Mesothelial cell of epicardium (in vitro differentiated cells): Measurements from ENCODE around the gene NUP188. TPM values are rescaled to one million over a fixed set of nuclear protein-coding genes. Genes with fewer than 3 reads are reported as not detected.
A peak's percentile ranks its signal among the peaks of the same experiment; 100 is the strongest.
"Not testable (repeated sequence)": the region's sequence is repeated elsewhere in the genome, so short reads cannot be mapped to it uniquely, and the experiment has no call there.

Experiments
- DNase-seq, 2 experiments: peaks; one replicate each; pipeline ENCODE4 v3.0.0; 2021; ENCODE audit warnings: low spot score in 2 of 2; ENCODE audit not compliant: unreplicated experiment in 2 of 2
- H3K27ac Mint-ChIP-seq: 2 replicates; pipeline ENCODE4 v1.8.0; 2021; ENCODE audit warnings: mixed read lengths
- H3K27me3 Mint-ChIP-seq: 2 replicates; pipeline ENCODE4 v1.8.0; 2021; ENCODE audit warnings: low read depth, mixed read lengths
- H3K36me3 Mint-ChIP-seq: 2 replicates; pipeline ENCODE4 v1.8.0; 2021; ENCODE audit warnings: mixed read lengths
- H3K4me1 Mint-ChIP-seq: 2 replicates; pipeline ENCODE4 v1.8.0; 2021; ENCODE audit warnings: mixed read lengths
- H3K4me3 Mint-ChIP-seq: 2 replicates; pipeline ENCODE4 v1.8.0; 2021; ENCODE audit warnings: mild to moderate bottlenecking, moderate library complexity, mixed read lengths
- H3K9me3 Mint-ChIP-seq: 2 replicates; pipeline ENCODE4 v1.8.0; 2021; ENCODE audit warnings: mixed read lengths
- CTCF ChIP-seq: fragments of 200-600 bp; sonication (generic); IDR thresholded peaks from one replicate; pipeline ENCODE4 v1.5.0; 2021; ENCODE audit warnings: antibody characterized with exemption; ENCODE audit not compliant: unreplicated experiment
- total RNA-seq: library from RNA; stranded (reverse); gene quantifications from 3 replicates; pipeline ENCODE4 v1.2.1, GENCODE V29; 2021

NUP188 gene
- total RNA-seq, 1 donor from 2014 or later = 56.6 TPM

DNA sequence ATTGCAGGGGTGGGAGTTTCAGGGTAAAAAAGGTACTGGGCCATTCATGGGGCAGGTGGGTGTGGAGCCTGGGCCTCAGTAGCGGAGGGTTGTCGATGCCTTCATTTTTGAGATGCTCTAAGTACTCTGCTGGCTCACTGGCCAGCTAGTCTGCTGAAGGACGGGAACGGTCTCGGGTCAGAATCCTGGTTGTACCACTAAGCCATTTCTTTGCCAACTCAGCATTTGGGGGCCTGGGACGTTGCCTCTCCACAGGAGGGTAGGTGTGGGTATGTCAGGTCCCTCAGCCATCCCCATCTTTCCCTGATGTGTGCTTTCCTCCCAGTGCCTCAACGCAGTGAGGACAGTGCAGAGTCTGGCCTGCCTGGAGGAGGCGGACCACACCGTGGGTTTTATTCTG is 55.5 kb downstream of the NUP188 start:
- H3K27ac Mint-ChIP-seq = no peak overlapping the region

DNA sequence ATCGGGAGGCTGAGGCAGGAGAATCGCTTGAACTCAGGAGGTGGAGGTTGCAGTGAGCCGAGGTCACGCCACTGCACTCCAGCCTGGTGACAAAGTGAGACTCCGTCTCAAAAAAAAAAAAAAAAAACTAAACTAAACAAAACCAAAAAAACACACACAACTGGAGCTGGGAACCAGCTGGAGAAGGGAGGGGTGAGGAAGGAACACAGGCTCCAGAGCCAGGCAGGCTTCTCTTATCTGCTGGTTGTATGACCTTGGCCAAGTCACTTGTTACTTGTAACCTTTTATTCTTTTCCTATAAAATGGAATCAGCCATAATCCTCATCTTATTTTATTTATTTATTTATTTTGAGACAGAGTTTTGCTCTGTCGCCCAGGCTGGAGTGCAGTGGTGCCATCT is 56.7 kb downstream of the NUP188 start:
- H3K36me3 Mint-ChIP-seq = peaks cover 38% of the 10 kb centered on the region
- not testable (repeated sequence) for H3K4me1 Mint-ChIP-seq, H3K9me3 Mint-ChIP-seq, H3K27ac Mint-ChIP-seq, H3K27me3 Mint-ChIP-seq, DNase-seq, H3K4me3 Mint-ChIP-seq

More for the DNA sequence above, 55.5 kb downstream of the NUP188 start:
- no peak for TF ChIP-seq CTCF
- peaks cover 43% of the 10 kb centered on the region for H3K36me3 Mint-ChIP-seq
- peaks cover 6% of the 10 kb centered on the region for H3K4me1 Mint-ChIP-seq
- no peak overlapping the region for H3K4me3 Mint-ChIP-seq
- H3K9me3 Mint-ChIP-seq = no peaks in the 10 kb centered on the region
- no peaks in the 10 kb centered on the region for H3K27me3 Mint-ChIP-seq
- DNase-seq = no peak

DNA sequence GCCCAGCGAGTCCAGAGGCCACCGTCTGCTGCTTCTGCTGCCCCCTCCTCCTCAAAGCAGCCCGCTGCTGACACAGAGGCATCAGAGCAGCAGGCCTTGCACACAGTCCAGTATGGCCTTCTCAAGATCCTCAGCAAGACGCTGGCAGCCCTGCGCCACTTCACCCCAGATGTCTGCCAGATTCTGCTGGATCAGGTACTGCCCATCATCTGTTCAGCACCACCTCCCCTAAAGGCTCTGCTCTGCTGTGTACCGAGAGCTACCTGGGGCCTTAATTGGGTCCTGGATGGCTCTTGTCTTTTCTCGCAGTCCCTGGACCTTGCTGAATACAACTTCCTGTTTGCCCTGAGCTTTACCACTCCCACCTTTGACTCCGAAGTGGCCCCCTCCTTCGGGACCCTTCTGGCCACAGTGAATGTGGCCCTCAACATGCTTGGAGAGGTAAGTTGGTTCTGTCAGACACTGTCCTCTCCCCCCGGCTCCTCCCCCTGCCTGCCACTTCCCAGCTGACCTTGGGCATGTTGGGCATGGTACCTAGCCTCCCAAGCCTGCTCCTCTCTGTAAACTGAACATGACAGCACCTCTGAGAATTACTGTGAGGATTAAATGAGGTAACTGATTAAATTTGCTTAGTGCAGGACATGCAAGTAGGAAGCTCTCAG is 58.0 kb downstream of the NUP188 start:
- no peaks in the 10 kb centered on the region for H3K9me3 Mint-ChIP-seq
- DNase-seq = no peak
- no peaks in the 10 kb centered on the region for H3K27me3 Mint-ChIP-seq
- peaks cover 6% of the 10 kb centered on the region for H3K4me1 Mint-ChIP-seq
- H3K4me3 Mint-ChIP-seq = no peak overlapping the region
- peaks cover 30% of the 10 kb centered on the region for H3K36me3 Mint-ChIP-seq
- TF ChIP-seq CTCF = no peak
- peak overlapping the region; percentile 67 for H3K27ac Mint-ChIP-seq

- Mint-ChIP-seq H3K27ac (peak overlapping the region; percentile 47), H3K27me3 (no peaks in the 10 kb centered on the region), H3K4me1 (peaks cover 6% of the 10 kb centered on the region), H3K36me3 (peaks cover 26% of the 10 kb centered on the region), H3K9me3 (no peaks in the 10 kb centered on the region), H3K4me3 (no peak overlapping the region)
- TF ChIP-seq CTCF = peak; percentile 50
- DNase-seq = peak in 1 of 2 experiments; percentile 60
These were observed 59.0 kb downstream of the NUP188 start for GRCh38 chr9:129006328-129007034.

- DNase-seq = no peak
- TF ChIP-seq CTCF = no peak
- peak overlapping the region; percentile 59 for H3K27ac Mint-ChIP-seq
- peaks cover 25% of the 10 kb centered on the region for H3K36me3 Mint-ChIP-seq
- peaks cover 6% of the 10 kb centered on the region for H3K4me1 Mint-ChIP-seq
- no peaks in the 10 kb centered on the region for H3K9me3 Mint-ChIP-seq
- no peaks in the 10 kb centered on the region for H3K27me3 Mint-ChIP-seq
- H3K4me3 Mint-ChIP-seq = no peak overlapping the region
These were observed 59.7 kb downstream of the NUP188 start for GRCh38 chr9:129007035-129007765.
